Keratinocyte (primary cell): Measurements from ENCODE around the gene KCNJ3. TPM values are rescaled to one million over a fixed set of nuclear protein-coding genes. Genes with fewer than 3 reads are reported as not detected.

Source experiments
- DNase-seq: peaks from one replicate; pipeline ENCODE4 v3.0.0-alpha.2; 2011; ENCODE audit warnings: low read depth, missing footprints, low spot score
- FAIRE-seq: peaks from 2 replicates; lab custom pipeline; 2011; peaks lifted over from hg19 to GRCh38; lab: Jason Lieb, UNC
- H2AFZ ChIP-seq: 2 replicates; pipeline ENCODE4 v1.6.0; 2012; ENCODE audit warnings: low read length, control low read depth, inconsistent platforms; ENCODE audit not compliant: control insufficient read depth
- H3K27ac ChIP-seq: 2 replicates; pipeline ENCODE4 v1.5.1; 2011; ENCODE audit warnings: low read length; ENCODE audit not compliant: control insufficient read depth, insufficient read depth
- H3K27me3 ChIP-seq: 3 replicates; pipeline ENCODE4 v1.6.0; 2011; ENCODE audit warnings: low read length; ENCODE audit not compliant: control insufficient read depth, insufficient read depth; ENCODE audit errors: extremely low read depth
- H3K36me3 ChIP-seq, 2 experiments: 2 replicates in 1 of 2; 3 replicates in 1 of 2; pipeline ENCODE4 v1.5.1; 2011; ENCODE audit warnings: low read length in 2 of 2, mild to moderate bottlenecking in 1 of 2; ENCODE audit not compliant: control insufficient read depth in 2 of 2, insufficient read depth in 2 of 2; ENCODE audit errors: extremely low read depth in 1 of 2
- H3K4me1 ChIP-seq: 3 replicates; pipeline ENCODE4 v1.5.1; 2011; ENCODE audit warnings: low read length; ENCODE audit not compliant: control insufficient read depth, insufficient read depth; ENCODE audit errors: extremely low read depth
- H3K4me2 ChIP-seq: 3 replicates; pipeline ENCODE4 v1.6.0; 2011; ENCODE audit warnings: low read depth, low read length; ENCODE audit not compliant: control insufficient read depth, insufficient read depth; ENCODE audit errors: extremely low read depth
- H3K4me3 ChIP-seq, 3 experiments: fragments of 200-600 bp in 1 of 3; sonication (generic) in 1 of 3; 2 replicates in 2 of 3; 3 replicates in 1 of 3; pipeline ENCODE4 v1.5.1; 2011 to 2016; ENCODE audit warnings: low read length in 3 of 3, mild to moderate bottlenecking in 3 of 3, control low read depth in 2 of 3, inconsistent platforms in 1 of 3, low read depth in 1 of 3, mixed read lengths in 1 of 3, mixed run types in 1 of 3, moderate library complexity in 1 of 3; ENCODE audit not compliant: control insufficient read depth in 2 of 3, insufficient read depth in 2 of 3; ENCODE audit errors: extremely low read depth in 1 of 3
- H3K79me2 ChIP-seq: 2 replicates; pipeline ENCODE4 v1.6.0; 2012; ENCODE audit warnings: low read length; ENCODE audit not compliant: control insufficient read depth, insufficient read depth
- H3K9ac ChIP-seq: 3 replicates; pipeline ENCODE4 v1.6.0; 2011; ENCODE audit warnings: low read length; ENCODE audit not compliant: control insufficient read depth, insufficient read depth; ENCODE audit errors: extremely low read depth
- H3K9me1 ChIP-seq: 3 replicates; pipeline ENCODE4 v1.6.0; 2011; ENCODE audit warnings: low read length; ENCODE audit not compliant: control insufficient read depth, insufficient read depth; ENCODE audit errors: extremely low read depth
- H3K9me3 ChIP-seq: 2 replicates; pipeline ENCODE4 v1.5.1; 2012; ENCODE audit warnings: low read depth, low read length; ENCODE audit not compliant: control insufficient read depth
- H4K20me1 ChIP-seq: 3 replicates; pipeline ENCODE4 v1.6.0; 2011; ENCODE audit warnings: low read length; ENCODE audit not compliant: control insufficient read depth, insufficient read depth; ENCODE audit errors: extremely low read depth
- EZH2 ChIP-seq: IDR thresholded peaks from one replicate; pipeline ENCODE4 v1.6.1; 2012; ENCODE audit warnings: inconsistent platforms, mild to moderate bottlenecking, low read length, moderate library complexity
- dilution Hi-C: fragments of 300-500 bp; cut with MboI; formaldehyde crosslinking; loops from one replicate; pipeline ENCODE4 v1.7.0; 2020; ENCODE audit warnings: low sequenced_read_pairs; ENCODE audit not compliant: extremely low pct_ligation_motif_present
- polyA plus RNA-seq, 5 experiments: library from polyadenylated mRNA; depleted of rRNA in 3 of 5; stranded (reverse) in 3 of 5; stranded (forward) in 1 of 5; unstranded in 1 of 5; fragments of >200 nt; gene quantifications; 1 replicate in 1 of 5; 2 replicates in 3 of 5; 3 replicates in 1 of 5; pipeline versions ENCODE4 v1.2.1 to v1.2.3, GENCODE V29; 2011 to 2012; ENCODE audit warnings: missing spikeins in 2 of 5, low read depth in 1 of 5, low replicate concordance in 1 of 5
- TF ChIP-seq, protein P1 (sequence below), 3 experiments: IDR thresholded peaks in 1 of 3; conservative IDR thresholded peaks in 1 of 3; optimal IDR thresholded peaks in 1 of 3; 2 replicates in 2 of 3; 3 replicates in 1 of 3; pipeline versions ENCODE3 to v1.5.1; 2011; ENCODE audit warnings: low read length in 3 of 3, mild to moderate bottlenecking in 3 of 3, moderate library complexity in 2 of 3, control low read depth in 1 of 3, inconsistent platforms in 1 of 3; ENCODE audit not compliant: insufficient read depth in 2 of 3; ENCODE audit errors: extremely low read depth in 1 of 3

Gene KCNJ3
- polyA plus RNA-seq, 1 donor (not counting 4 experiments of a cell fraction or from before 2014, with no cell fraction given), result not detected

DNA sequence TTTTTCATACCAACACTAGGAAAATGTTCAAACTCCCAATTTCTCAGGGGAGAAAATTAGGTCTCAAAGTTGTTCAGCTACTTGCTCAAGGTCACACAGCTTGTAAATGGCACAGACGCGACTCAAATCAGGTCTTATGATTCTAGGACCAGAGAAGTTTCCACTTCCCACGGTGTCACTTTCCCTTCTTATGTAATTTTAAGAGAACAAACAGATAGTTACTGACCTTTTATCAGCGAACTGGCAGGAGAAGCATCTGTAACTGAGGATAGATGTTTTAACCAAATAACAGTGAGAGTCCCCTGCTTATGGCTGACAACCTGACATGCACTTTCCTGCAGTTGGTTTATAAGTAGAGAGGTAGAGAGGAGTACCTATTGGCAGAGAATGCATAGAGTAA is 2.1 kb upstream of the KCNJ3 start:
- H3K4me1 ChIP-seq, result no peaks in the 10 kb centered on the region
- H3K79me2 ChIP-seq, result no peaks in the 10 kb centered on the region
- no peak overlapping the region for H3K9ac ChIP-seq
- TF ChIP-seq, protein P1, sequence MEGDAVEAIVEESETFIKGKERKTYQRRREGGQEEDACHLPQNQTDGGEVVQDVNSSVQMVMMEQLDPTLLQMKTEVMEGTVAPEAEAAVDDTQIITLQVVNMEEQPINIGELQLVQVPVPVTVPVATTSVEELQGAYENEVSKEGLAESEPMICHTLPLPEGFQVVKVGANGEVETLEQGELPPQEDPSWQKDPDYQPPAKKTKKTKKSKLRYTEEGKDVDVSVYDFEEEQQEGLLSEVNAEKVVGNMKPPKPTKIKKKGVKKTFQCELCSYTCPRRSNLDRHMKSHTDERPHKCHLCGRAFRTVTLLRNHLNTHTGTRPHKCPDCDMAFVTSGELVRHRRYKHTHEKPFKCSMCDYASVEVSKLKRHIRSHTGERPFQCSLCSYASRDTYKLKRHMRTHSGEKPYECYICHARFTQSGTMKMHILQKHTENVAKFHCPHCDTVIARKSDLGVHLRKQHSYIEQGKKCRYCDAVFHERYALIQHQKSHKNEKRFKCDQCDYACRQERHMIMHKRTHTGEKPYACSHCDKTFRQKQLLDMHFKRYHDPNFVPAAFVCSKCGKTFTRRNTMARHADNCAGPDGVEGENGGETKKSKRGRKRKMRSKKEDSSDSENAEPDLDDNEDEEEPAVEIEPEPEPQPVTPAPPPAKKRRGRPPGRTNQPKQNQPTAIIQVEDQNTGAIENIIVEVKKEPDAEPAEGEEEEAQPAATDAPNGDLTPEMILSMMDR (optimal IDR thresholded peaks at IDR 0.05 in 1 of 3, IDR thresholded peaks at IDR 0.05 in 1 of 3, conservative IDR thresholded peaks at IDR 0.05 in 1 of 3; ENCODE audit: extremely low read depth in 1 of 3, insufficient read depth in 2 of 3, low read length in 3 of 3), result no peak
- TF ChIP-seq EZH2, result no peak
- no peaks in the 10 kb centered on the region for H3K36me3 ChIP-seq
- no peaks in the 10 kb centered on the region for H3K9me3 ChIP-seq
- dilution Hi-C loops, result no loop called here
- H3K27ac ChIP-seq, result no peak overlapping the region
- DNase-seq, result no peak
- FAIRE-seq, result no peak
- H2AFZ ChIP-seq, result no peak overlapping the region
- H3K4me2 ChIP-seq, result no peak overlapping the region
- no peak overlapping the region for H3K4me3 ChIP-seq
- H3K9me1 ChIP-seq, result no peaks in the 10 kb centered on the region
- no peaks in the 10 kb centered on the region for H4K20me1 ChIP-seq
- H3K27me3 ChIP-seq, result peaks cover 25% of the 10 kb centered on the region

DNA sequence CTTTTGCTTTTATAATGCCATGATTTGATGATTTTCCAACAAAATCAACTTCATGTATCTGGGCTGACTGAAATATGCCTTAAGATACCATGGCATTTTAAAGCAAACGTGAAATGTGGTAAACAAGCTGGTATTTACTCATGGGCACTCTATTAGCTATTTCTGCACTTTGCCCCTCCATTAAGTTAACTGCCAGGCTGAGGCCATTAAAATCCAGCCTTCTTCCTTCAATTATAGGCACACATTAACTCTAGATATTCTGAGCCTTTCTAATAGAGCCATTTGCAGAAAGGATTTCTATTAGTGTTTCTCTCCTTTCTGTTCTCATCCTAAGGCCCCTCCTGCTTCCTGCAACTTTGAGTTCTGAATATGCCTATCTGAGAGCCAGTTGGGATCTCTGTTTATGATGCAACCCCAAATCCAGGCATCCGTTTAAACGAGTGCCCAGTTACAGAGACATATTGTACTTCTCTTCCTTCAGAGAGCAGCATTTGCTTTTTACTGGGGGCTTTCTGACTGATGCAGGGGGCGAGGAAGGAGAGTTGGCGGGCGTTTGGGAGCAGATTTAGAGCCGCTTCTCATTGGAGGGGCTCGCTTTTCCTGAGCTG is 1.6 kb upstream of the KCNJ3 start:
- no peak for FAIRE-seq
- no peak overlapping the region for H3K4me2 ChIP-seq

More for the DNA sequence above, 1.6 kb upstream of the KCNJ3 start:
- Histone ChIP-seq H2AFZ (no peak overlapping the region), H3K27ac (no peak overlapping the region), H3K27me3 (peaks cover 25% of the 10 kb centered on the region), H3K4me3 (no peak overlapping the region), H4K20me1 (no peaks in the 10 kb centered on the region), H3K9me1 (no peaks in the 10 kb centered on the region), H3K79me2 (no peaks in the 10 kb centered on the region), H3K4me1 (no peaks in the 10 kb centered on the region), H3K9me3 (no peaks in the 10 kb centered on the region), H3K36me3 (no peaks in the 10 kb centered on the region), H3K9ac (no peak overlapping the region)
- no peak for DNase-seq
- dilution Hi-C loops, result no loop called here
- TF ChIP-seq, protein P1 (optimal IDR thresholded peaks at IDR 0.05 in 1 of 3, IDR thresholded peaks at IDR 0.05 in 1 of 3, conservative IDR thresholded peaks at IDR 0.05 in 1 of 3; ENCODE audit: extremely low read depth in 1 of 3, insufficient read depth in 2 of 3, low read length in 3 of 3), result no peak
- no peak for TF ChIP-seq EZH2
